ENCODE results near the gene PLVAP.

The PLVAP gene

GRCh38 chr19:17333611-17334413 is 43.3 kb downstream of the PLVAP start:
- DNase-seq: peak; percentile 38 to 81

DNA sequence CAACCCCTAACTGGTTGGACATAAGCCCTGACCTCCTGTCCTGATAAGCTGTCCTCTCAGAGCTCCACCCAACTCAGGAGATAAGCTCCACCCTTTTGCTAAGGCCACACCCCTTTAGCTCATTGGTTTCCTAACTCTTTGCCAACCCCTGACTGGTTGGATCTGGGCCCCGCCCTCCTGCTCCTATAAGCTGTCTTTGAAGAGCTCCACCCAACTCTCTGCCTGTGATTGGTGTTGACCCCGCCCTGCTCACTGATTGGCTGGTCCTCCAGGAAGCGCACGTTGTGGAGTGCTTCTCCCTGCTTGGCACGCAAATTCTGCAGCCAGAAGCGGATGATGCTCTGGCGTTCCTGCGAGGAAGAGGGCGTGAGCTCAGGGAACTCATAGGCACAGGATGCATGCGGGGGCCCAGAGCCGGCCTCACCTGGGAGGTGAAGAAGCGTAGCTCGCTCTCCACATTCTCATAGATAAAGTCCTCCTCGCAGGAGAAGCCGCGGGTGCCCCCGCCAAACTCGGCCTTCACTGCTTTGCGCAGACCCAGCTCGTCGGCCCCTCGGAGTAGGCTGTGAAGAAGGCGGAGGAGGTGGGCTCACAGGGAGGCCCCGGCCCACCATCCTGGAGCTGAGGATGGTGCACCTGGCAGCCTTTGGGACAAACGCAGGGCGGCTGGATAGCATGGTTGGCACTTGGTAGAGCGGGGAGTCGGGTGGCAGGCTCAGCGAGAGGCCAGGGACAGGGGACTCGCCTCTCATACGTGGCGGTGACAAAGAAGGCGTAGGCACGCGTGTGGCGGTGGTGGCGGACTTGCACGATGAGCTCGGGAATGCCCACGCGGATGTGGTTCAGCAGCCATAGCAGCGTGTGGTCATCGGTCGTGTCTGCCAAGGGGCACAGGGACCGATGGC is 44.2 kb downstream of the PLVAP start:
- DNase-seq: no peak

GRCh38 chr19:17332360-17332676 is 44.8 kb downstream of the PLVAP start:
- no peak for DNase-seq

- DNase-seq: no peak
These were observed 46.0 kb downstream of the PLVAP start for GRCh38 chr19:17331045-17331558.

DNA sequence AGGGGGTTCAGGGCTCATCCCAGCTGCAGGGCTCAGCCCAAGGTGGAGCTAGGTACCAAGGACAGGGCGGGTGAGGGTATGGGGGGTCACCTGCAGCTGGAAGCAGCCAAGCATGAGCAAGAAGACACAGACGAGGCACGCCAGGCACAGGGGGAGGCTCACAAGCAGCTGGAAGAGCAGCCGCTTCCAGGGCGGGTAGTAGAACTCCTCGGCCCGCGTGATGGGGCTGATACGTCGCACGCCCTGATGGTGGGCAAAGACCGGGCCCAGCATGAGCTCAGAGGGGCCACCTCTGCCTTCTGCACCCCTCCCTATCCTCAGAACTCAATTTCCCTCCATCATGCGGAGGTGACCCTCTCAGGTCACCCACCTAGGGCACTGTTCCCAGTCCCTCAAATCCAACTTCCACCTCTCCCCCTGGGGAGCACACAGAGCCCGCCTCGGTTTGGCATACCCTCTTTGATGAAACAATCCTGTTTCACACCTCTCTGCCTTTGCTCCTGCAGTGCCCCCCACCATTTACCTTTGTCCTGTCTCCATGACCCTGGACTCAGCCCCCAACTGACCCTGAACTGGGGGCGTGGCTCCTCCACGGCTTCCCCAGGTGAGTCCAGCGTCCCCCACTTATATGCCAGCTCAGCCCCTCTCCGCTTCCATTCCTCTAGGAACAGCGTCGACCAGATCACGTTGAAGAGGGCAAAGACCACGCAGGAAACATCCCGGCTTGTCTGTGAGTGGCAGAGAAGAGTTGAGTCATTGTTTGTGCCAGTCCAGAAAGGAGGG is 46.7 kb downstream of the PLVAP start:
- DNase-seq: no peak

GRCh38 chr19:17329366-17330261 is 47.5 kb downstream of the PLVAP start:
- DNase-seq: no peak

- DNase-seq: peak in 1 of 2 donors; percentile 5
These were observed 48.4 kb downstream of the PLVAP start for GRCh38 chr19:17328517-17329365.

GRCh38 chr19:17327654-17328516 is 49.3 kb downstream of the PLVAP start:
- peak in 1 of 2 donors; percentile 26 for DNase-seq

- no peak for DNase-seq
These were observed 50.0 kb downstream of the PLVAP start for GRCh38 chr19:17327068-17327653.

GRCh38 chr19:17326595-17326966 is 50.6 kb downstream of the PLVAP start:
- no peak for DNase-seq

DNA sequence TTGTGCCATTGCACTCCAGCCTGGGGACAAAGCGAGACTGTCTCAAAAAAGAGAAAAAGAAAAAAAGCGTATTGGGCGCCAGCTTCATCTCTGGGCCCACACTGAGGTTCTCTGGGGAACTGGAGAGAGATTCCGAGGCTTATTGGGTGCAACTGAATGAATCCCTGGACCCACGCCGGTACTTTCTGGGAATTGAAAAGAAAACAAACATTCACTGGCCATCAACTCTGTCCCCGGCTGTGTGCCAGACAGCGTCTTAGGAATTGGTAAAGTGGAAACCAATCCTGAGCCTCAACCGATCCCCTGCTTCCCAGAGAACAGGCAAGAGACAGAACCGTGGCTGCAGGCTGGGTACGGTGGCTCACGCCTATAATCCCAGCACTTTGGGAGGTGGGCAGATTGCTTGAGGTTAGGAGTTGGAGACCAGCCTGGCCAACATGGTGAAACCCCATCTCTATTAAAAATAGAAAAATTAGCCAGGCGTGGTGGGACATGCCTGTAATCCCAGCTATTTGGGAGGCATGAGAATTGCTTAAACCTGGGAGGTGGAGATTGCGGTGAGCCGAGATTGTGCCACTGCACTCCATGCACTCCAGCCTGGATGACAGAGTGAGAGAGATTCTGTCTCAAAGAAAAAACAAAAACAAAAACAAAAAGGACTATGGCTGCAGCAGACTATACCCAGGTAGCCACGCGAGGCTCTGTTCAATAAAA is 51.1 kb downstream of the PLVAP start:
- DNase-seq: no peak

- DNase-seq: no peak
These were observed 52.0 kb downstream of the PLVAP start for GRCh38 chr19:17325133-17325532.

- DNase-seq: no peak
These were observed 52.6 kb downstream of the PLVAP start for GRCh38 chr19:17324357-17325114.

DNA sequence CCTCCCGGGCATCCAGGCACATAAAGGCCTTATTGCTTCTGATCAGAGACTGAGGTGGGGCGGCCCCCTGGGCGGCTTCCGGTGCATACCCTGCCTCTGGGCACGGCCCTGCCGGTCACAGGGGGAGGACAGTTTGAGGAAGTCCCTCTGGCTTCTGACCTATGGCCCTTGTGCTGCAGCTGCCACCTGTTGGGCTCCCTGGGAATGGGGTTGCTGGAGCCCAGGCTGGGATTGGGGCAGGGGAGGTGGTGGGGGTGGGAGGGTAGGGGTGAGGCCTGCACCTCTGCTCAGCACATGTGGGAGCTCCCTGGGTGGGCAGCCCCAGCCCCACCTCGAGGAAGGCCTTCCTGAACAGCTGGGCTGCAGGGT is 53.2 kb downstream of the PLVAP start:
- no peak for DNase-seq

DNA sequence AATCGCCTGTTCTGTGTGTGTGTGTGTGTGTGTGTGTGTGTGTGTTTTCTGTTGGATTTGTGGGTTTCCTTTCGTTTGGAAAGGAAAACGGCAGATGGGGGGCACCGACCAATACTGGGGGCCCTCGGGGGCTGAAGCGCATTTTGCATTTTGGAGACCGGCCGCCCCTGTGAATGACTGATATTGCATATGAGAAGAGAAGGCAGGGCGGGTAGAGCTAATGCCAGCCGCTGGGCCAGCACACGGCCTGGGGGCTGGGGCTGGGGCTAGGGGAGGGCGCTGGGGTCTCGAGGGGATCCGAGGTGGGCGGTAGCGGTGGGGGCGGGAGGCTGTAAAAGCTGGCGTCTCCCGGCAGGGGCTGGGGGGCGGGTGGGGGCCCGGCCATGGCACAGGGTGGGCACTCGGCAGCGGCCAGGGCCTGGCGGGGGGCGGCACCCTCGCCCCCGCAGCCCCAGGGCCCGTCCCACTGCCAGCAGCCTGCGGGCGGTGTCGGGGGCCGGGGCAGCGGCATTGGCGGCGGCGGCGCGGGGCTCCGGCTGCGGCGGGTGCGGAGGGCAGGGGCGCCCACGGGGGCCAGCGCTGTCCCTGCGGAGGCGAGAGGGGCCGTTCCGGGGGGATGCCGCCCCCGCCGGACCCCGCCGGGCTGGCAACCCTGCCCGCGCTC is 53.7 kb downstream of the PLVAP start:
- DNase-seq: no peak

GRCh38 chr19:17322854-17323253 is 54.3 kb downstream of the PLVAP start:
- DNase-seq: no peak

- DNase-seq: no peak
These were observed 55.3 kb downstream of the PLVAP start for GRCh38 chr19:17321655-17322489.
